Breast epithelium (tissue), 3 donors: Measurements from ENCODE around the gene FZD7.

Source experiments
- POLR2AphosphoS5 ChIP-seq, 3 donors: sonication (generic); formaldehyde crosslinking; IDR thresholded peaks; one replicate each; pipeline ENCODE4 v1.6.1; 2017; ENCODE audit warnings: antibody characterized with exemption in 3 of 3
- TF ChIP-seq, protein P1 (sequence below), 3 donors: fragments of 450-650 bp; IDR thresholded peaks; one replicate each; pipeline ENCODE4 v1.5.1; 2016 to 2017; ENCODE audit warnings: antibody characterized with exemption in 3 of 3, mild to moderate bottlenecking in 3 of 3, moderate library complexity in 3 of 3

DNA sequence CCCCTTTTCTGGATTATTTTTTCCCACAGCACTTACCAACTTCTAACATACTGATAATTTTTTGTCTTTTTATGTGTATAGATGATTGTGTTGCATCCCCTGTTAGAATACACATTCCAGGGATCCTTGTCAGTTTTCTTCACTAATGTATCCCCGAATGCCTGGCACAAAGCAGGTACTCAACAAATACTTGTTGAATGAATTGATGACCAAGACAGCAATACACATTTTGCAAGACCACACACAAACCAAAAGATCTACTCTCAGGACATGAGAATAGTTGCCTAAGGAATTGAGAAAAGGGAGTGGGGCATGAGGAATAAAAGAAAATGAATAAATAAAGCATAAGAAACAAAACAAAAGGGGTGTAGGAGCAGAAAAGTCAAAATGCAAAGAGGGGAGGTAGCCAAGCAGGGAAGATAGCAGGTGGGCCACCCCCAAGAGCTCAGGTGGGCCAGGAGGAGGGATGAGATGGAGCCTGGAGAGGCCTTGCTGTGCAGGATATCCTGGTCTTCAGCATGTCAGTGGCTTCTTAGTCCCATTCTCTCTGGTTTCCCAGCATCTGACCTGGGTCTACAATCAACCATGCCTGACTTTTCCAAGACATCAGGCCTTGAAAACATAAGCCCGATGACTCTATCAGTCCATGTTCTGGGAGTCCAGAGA is 38.5 kb upstream of the FZD7 start:
- TF ChIP-seq, protein P1, sequence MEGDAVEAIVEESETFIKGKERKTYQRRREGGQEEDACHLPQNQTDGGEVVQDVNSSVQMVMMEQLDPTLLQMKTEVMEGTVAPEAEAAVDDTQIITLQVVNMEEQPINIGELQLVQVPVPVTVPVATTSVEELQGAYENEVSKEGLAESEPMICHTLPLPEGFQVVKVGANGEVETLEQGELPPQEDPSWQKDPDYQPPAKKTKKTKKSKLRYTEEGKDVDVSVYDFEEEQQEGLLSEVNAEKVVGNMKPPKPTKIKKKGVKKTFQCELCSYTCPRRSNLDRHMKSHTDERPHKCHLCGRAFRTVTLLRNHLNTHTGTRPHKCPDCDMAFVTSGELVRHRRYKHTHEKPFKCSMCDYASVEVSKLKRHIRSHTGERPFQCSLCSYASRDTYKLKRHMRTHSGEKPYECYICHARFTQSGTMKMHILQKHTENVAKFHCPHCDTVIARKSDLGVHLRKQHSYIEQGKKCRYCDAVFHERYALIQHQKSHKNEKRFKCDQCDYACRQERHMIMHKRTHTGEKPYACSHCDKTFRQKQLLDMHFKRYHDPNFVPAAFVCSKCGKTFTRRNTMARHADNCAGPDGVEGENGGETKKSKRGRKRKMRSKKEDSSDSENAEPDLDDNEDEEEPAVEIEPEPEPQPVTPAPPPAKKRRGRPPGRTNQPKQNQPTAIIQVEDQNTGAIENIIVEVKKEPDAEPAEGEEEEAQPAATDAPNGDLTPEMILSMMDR (IDR thresholded peaks at IDR 0.05) = no peak
- no peak for TF ChIP-seq POLR2AphosphoS5 (IDR thresholded peaks at IDR 0.05)
